HFFc6 (cell line): ENCODE results near the gene AGPAT3. TPM values are rescaled to one million over a fixed set of nuclear protein-coding genes. Genes with fewer than 3 reads are reported as not detected.

Experiments used
- DNase-seq: peaks from one replicate; pipeline ENCODE4 v3.0.0-alpha.2; 2018
- H3K27ac Mint-ChIP-seq: 2 replicates; pipeline ENCODE4 v1.8.0; 2020; ENCODE audit warnings: mild to moderate bottlenecking, mixed read lengths
- H3K27me3 Mint-ChIP-seq: 2 replicates; pipeline ENCODE4 v1.8.0; 2021; ENCODE audit warnings: mild to moderate bottlenecking, moderate library complexity, mixed read lengths; ENCODE audit not compliant: insufficient read depth
- H3K36me3 Mint-ChIP-seq: 2 replicates; pipeline ENCODE4 v1.8.0; 2021; ENCODE audit warnings: low read depth, mixed read lengths
- H3K4me1 Mint-ChIP-seq: 2 replicates; pipeline ENCODE4 v1.8.0; 2020; ENCODE audit warnings: low read depth, mixed read lengths
- H3K4me3 Mint-ChIP-seq: 2 replicates; pipeline ENCODE4 v1.8.0; 2020; ENCODE audit warnings: mild to moderate bottlenecking, moderate library complexity, mixed read lengths
- H3K9me3 Mint-ChIP-seq: 2 replicates; pipeline ENCODE4 v1.8.0; 2020; ENCODE audit warnings: mild to moderate bottlenecking, mixed read lengths
- CTCF ChIP-seq: fragments of 200-600 bp; sonication (generic); IDR thresholded peaks from 2 replicates; pipeline ENCODE4 v1.5.0; 2021; ENCODE audit warnings: antibody characterized with exemption, mild to moderate bottlenecking
- total RNA-seq, 6 experiments: library from RNA; stranded (reverse); fragmentation: NEBNext Ultra II Directional; extraction: Animal tissue kit (Norgen Biotek cat#: 25700); gene quantifications; 2 replicates in 1 of 6; 3 replicates in 5 of 6; pipeline ENCODE4 v1.2.3, GENCODE V29; 2021

Gene AGPAT3
- total RNA-seq, 6 experiments from 2014 or later: 94.6 to 114 (median 97.8) TPM

GRCh38 chr21:43924421-43925095 is 59.5 kb downstream of the AGPAT3 start:
- no peak for TF ChIP-seq CTCF
- Mint-ChIP-seq H3K4me3 (no peak overlapping the region), H3K4me1 (peaks cover 13% of the 10 kb centered on the region), H3K27ac (no peak overlapping the region), H3K9me3 (no peaks in the 10 kb centered on the region), H3K36me3 (no peaks in the 10 kb centered on the region), H3K27me3 (peaks cover 2% of the 10 kb centered on the region; the same call in 1 of the 2 replicates)
- no peak for DNase-seq

- no peak overlapping the region for H3K27ac Mint-ChIP-seq
- H3K4me1 Mint-ChIP-seq: peaks cover 13% of the 10 kb centered on the region
- no peak for DNase-seq
- TF ChIP-seq CTCF: no peak
- no peaks in the 10 kb centered on the region for H3K36me3 Mint-ChIP-seq
- H3K27me3 Mint-ChIP-seq: peaks cover 2% of the 10 kb centered on the region; the same call in 1 of the 2 replicates
- H3K9me3 Mint-ChIP-seq: no peaks in the 10 kb centered on the region
- H3K4me3 Mint-ChIP-seq: no peak overlapping the region
Observed at GRCh38 chr21:43925096-43925481, 60.1 kb downstream of the AGPAT3 start.

- H3K27ac Mint-ChIP-seq: no peak overlapping the region
- H3K4me1 Mint-ChIP-seq: peaks cover 13% of the 10 kb centered on the region
- H3K9me3 Mint-ChIP-seq: no peaks in the 10 kb centered on the region
- TF ChIP-seq CTCF: no peak
- no peaks in the 10 kb centered on the region for H3K36me3 Mint-ChIP-seq
- peaks cover 2% of the 10 kb centered on the region; the same call in 1 of the 2 replicates for H3K27me3 Mint-ChIP-seq
- no peak for DNase-seq
- no peak overlapping the region for H3K4me3 Mint-ChIP-seq
Observed at GRCh38 chr21:43925609-43926008, 60.6 kb downstream of the AGPAT3 start.

GRCh38 chr21:43926196-43926595 is 61.2 kb downstream of the AGPAT3 start:
- no peak overlapping the region for H3K4me3 Mint-ChIP-seq
- H3K27me3 Mint-ChIP-seq: peaks cover 2% of the 10 kb centered on the region; the same call in 1 of the 2 replicates
- TF ChIP-seq CTCF: no peak
- H3K27ac Mint-ChIP-seq: no peak overlapping the region
- no peak for DNase-seq
- no peaks in the 10 kb centered on the region for H3K36me3 Mint-ChIP-seq
- H3K4me1 Mint-ChIP-seq: peaks cover 13% of the 10 kb centered on the region
- no peaks in the 10 kb centered on the region for H3K9me3 Mint-ChIP-seq

GRCh38 chr21:43927591-43928221 is 62.7 kb downstream of the AGPAT3 start:
- Mint-ChIP-seq H3K9me3 (no peaks in the 10 kb centered on the region), H3K4me3 (no peak overlapping the region), H3K4me1 (peaks cover 8% of the 10 kb centered on the region), H3K27me3 (peaks cover 2% of the 10 kb centered on the region; the same call in 1 of the 2 replicates), H3K36me3 (peaks cover 11% of the 10 kb centered on the region), H3K27ac (no peak overlapping the region)
- no peak for DNase-seq
- TF ChIP-seq CTCF: no peak
